Liver (tissue), 3 donors: ENCODE data around the gene SAE1.

Source experiments
- ATF3 ChIP-seq: IDR thresholded peaks from 2 replicates; pipeline ENCODE4 v1.6.1; 2016; ENCODE audit warnings: antibody characterized with exemption
- CTCF ChIP-seq: fragments of 150-350 bp; IDR thresholded peaks from 2 replicates; pipeline ENCODE4 v1.5.1; 2017; ENCODE audit warnings: improper control_type of control experiment, low read depth, low read length; ENCODE audit not compliant: missing input control
- MAX ChIP-seq: IDR thresholded peaks from 2 replicates; pipeline ENCODE4 v1.6.1; 2016; ENCODE audit warnings: antibody characterized with exemption
- RAD21 ChIP-seq, 2 donors: IDR thresholded peaks; 2 replicates each; pipeline ENCODE4 v1.6.1; 2016; ENCODE audit warnings: antibody characterized with exemption in 2 of 2, mild to moderate bottlenecking in 2 of 2
- REST ChIP-seq: IDR thresholded peaks from 2 replicates; pipeline ENCODE4 v1.6.1; 2016; ENCODE audit warnings: antibody characterized with exemption, mild to moderate bottlenecking
- SP1 ChIP-seq: IDR thresholded peaks from 2 replicates; pipeline ENCODE4 v1.6.1; 2018; ENCODE audit warnings: antibody characterized with exemption, mild to moderate bottlenecking
- TAF1 ChIP-seq: conservative IDR thresholded peaks from 2 replicates; pipeline ENCODE4 v1.6.1; 2016; ENCODE audit warnings: antibody characterized with exemption, mild to moderate bottlenecking
- YY1 ChIP-seq: IDR thresholded peaks from 2 replicates; pipeline ENCODE4 v1.6.1; 2016; ENCODE audit warnings: antibody characterized with exemption, mild to moderate bottlenecking
- ZBTB33 ChIP-seq: IDR thresholded peaks from 2 replicates; pipeline ENCODE4 v1.6.1; 2016; ENCODE audit warnings: antibody characterized with exemption
- donor health status: healthy.
- donor health status: healthy.

GRCh38 chr19:47106821-47107201 is 23.8 kb upstream of the SAE1 start:
- TF ChIP-seq MAX (no peak), CTCF (no peak), REST (no peak), ZBTB33 (no peak), TAF1 (no peak), YY1 (no peak), ATF3 (no peak), SP1 (no peak), RAD21 (IDR thresholded peaks at IDR 0.05) (no peak)
